GM12878 (cell line): ENCODE measurements around the gene USP10. TPM values are rescaled to one million over a fixed set of nuclear protein-coding genes. Genes with fewer than 3 reads are reported as not detected.
A peak's percentile ranks its signal among the peaks of the same experiment; 100 is the strongest.

Experiments used
- CHD2 ChIP-seq: IDR thresholded peaks from 2 replicates; pipeline ENCODE4 v1.6.1; 2011; ENCODE audit warnings: low read depth, low read length, improper control_type of control experiment, borderline replicate concordance
- FOS ChIP-seq: IDR thresholded peaks from 3 replicates; pipeline ENCODE4 v1.6.1; 2011; ENCODE audit warnings: borderline replicate concordance; ENCODE audit not compliant: insufficient read length; ENCODE audit errors: extremely low read depth
- GATAD2B ChIP-seq: fragments of 450-650 bp; conservative IDR thresholded peaks from 2 replicates; pipeline ENCODE4 v1.6.1; 2017; ENCODE audit warnings: low read depth, mild to moderate bottlenecking, moderate library complexity
- HSF1 ChIP-seq: fragments of 150-350 bp; IDR thresholded peaks from 2 replicates; pipeline ENCODE4 v1.6.1; 2014; ENCODE audit warnings: mild to moderate bottlenecking, low read depth, low read length
- IRF5 ChIP-seq: fragments of 450-650 bp; IDR thresholded peaks from 2 replicates; pipeline ENCODE4 v1.6.1; 2017; ENCODE audit warnings: borderline replicate concordance
- NFIC ChIP-seq: IDR thresholded peaks from 2 replicates; pipeline ENCODE4 v1.6.1; 2012; ENCODE audit warnings: low read depth, mild to moderate bottlenecking, inconsistent platforms, low read length, moderate library complexity
- NRF1 ChIP-seq: conservative IDR thresholded peaks from 2 replicates; pipeline ENCODE4 v1.6.1; 2011; ENCODE audit warnings: mild to moderate bottlenecking, low read depth, low read length, improper control_type of control experiment
- PKNOX1 ChIP-seq: fragments of 450-650 bp; IDR thresholded peaks from 2 replicates; pipeline ENCODE4 v1.6.1; 2016; ENCODE audit warnings: mild to moderate bottlenecking
- POLR2A ChIP-seq: IDR thresholded peaks from 2 replicates; pipeline ENCODE4 v1.6.1; 2011; ENCODE audit warnings: low read depth, mild to moderate bottlenecking, low read length
- POU2F2 ChIP-seq: IDR thresholded peaks from 3 replicates; pipeline ENCODE4 v1.6.1; 2011; ENCODE audit warnings: low read depth, mild to moderate bottlenecking, low read length, borderline replicate concordance
- RAD51 ChIP-seq: fragments of 450-650 bp; IDR thresholded peaks from 2 replicates; pipeline ENCODE4 v1.6.1; 2016; ENCODE audit warnings: moderate library complexity, mild to moderate bottlenecking, inconsistent platforms
- SIN3A ChIP-seq: IDR thresholded peaks from 2 replicates; pipeline ENCODE4 v1.6.1; 2012; ENCODE audit warnings: low read depth, low read length, improper control_type of control experiment
- SMAD1 ChIP-seq: fragments of 450-650 bp; IDR thresholded peaks from 2 replicates; pipeline ENCODE4 v1.6.1; 2018; ENCODE audit warnings: mild to moderate bottlenecking, low read depth; ENCODE audit not compliant: partially characterized antibody
- SUPT20H ChIP-seq: IDR thresholded peaks from 2 replicates; pipeline ENCODE4 v1.6.1; 2011; ENCODE audit warnings: low read depth, mild to moderate bottlenecking, low read length, moderate library complexity, borderline replicate concordance; ENCODE audit not compliant: control insufficient read depth
- TCF7 ChIP-seq: IDR thresholded peaks from 2 replicates; pipeline ENCODE4 v1.6.1; 2014; ENCODE audit warnings: antibody characterized with exemption, borderline replicate concordance
- USF1 ChIP-seq: IDR thresholded peaks from 2 replicates; pipeline ENCODE4 v1.6.1; 2011; ENCODE audit warnings: borderline replicate concordance, low read depth, mild to moderate bottlenecking, moderate library complexity, mixed read lengths, low read length; ENCODE audit not compliant: insufficient read depth; ENCODE audit errors: extremely low read length
- ZBTB40 ChIP-seq: fragments of 450-650 bp; IDR thresholded peaks from 2 replicates; pipeline ENCODE4 v1.6.1; 2016; ENCODE audit warnings: mild to moderate bottlenecking, moderate library complexity, borderline replicate concordance
- ZNF384 ChIP-seq: IDR thresholded peaks from 2 replicates; pipeline ENCODE4 v1.6.1; 2012; ENCODE audit warnings: low read depth, mild to moderate bottlenecking, low read length, improper control_type of control experiment, borderline replicate concordance
- ZNF622 ChIP-seq: fragments of 450-650 bp; IDR thresholded peaks from 2 replicates; pipeline ENCODE4 v1.6.1; 2017; ENCODE audit warnings: mild to moderate bottlenecking, inconsistent platforms
- polyA plus RNA-seq, 11 experiments: library from polyadenylated mRNA; depleted of rRNA in 4 of 11; unstranded in 6 of 11; stranded (reverse) in 5 of 11; fragments of >200 nt; fragmentation: Nextera tagmentation in 4 of 11; fragmentation: Illumina TruSeq in 1 of 11; extraction: Ambion mirVana in 4 of 11; extraction: Trizol in 1 of 11; gene quantifications; 1 replicate in 1 of 11; 2 replicates in 10 of 11; pipeline versions ENCODE4 v1.2.1 to v1.2.3, GENCODE V29; 2011 to 2016; ENCODE audit warnings: inconsistent platforms in 2 of 11, missing spikeins in 2 of 11, low read depth in 1 of 11
- total RNA-seq, 4 experiments: library from RNA; depleted of rRNA in 3 of 4; stranded (reverse); fragments of >200 nt in 3 of 4; fragmentation: Illumina TruSeq in 1 of 4; extraction: Trizol in 1 of 4; gene quantifications; 2 replicates each; pipeline versions ENCODE4 v1.2.1 to v1.2.3, GENCODE V29; 2013 to 2021

The USP10 gene
- total and polyA plus RNA-seq, 10 of the 15 experiments (the other 5 are each of a cell fraction or from before 2014, with no cell fraction given): 46.1 to 160 (median 105) TPM

GRCh38 chr16:84687715-84688114 lies 12.1 kb upstream of the USP10 start (continued):
- TF ChIP-seq HSF1: no peak
- no peak for TF ChIP-seq GATAD2B
- TF ChIP-seq CHD2: no peak
- TF ChIP-seq USF1: peak; percentile 41
- no peak for TF ChIP-seq TCF7
- TF ChIP-seq ZNF384: peak; percentile 80
- TF ChIP-seq SUPT20H: no peak
- TF ChIP-seq IRF5: no peak
- peak; percentile 38; the same call in 1 of the 2 replicates for TF ChIP-seq RAD51
- no peak for TF ChIP-seq POLR2A
- peak; percentile 44 for TF ChIP-seq PKNOX1
- no peak for TF ChIP-seq SMAD1
- no peak for TF ChIP-seq ZBTB40
- no peak for TF ChIP-seq POU2F2
- no peak for TF ChIP-seq NRF1
- TF ChIP-seq NFIC: no peak
- no peak for TF ChIP-seq SIN3A
- no peak for TF ChIP-seq FOS
- TF ChIP-seq ZNF622: no peak
